Measurements from ENCODE around the gene SLC38A10. TPM values are rescaled to one million over a fixed set of nuclear protein-coding genes. Genes with fewer than 3 reads are reported as not detected.

Gene SLC38A10
- polyA plus RNA-seq, 1 experiment: 29.3 TPM

- POLR2A ChIA-PET: interaction anchor here (0.5 to 1.7 kb wide), 3 partner anchors 17 to 266 kb away, joined by 3 to 17 read pairs (median 3); partner anchors contain the start of gene CEP131
- no peak for DNase-seq (ENCODE audit: low read depth, low spot score)
- TF ChIP-seq CTCF (IDR thresholded peaks at IDR 0.05; ENCODE audit: low read depth, low read length): no peak
- H3K4me3 ChIP-seq (ENCODE audit: low read depth, low read length): peak overlapping the region; percentile 80
- H3K9me3 ChIP-seq (ENCODE audit: control insufficient read depth, insufficient read depth, low read length): no peaks in the 10 kb centered on the region; the same call in 1 of the 2 replicates
- H3K27ac ChIP-seq (ENCODE audit: low read depth, low read length): peak overlapping the region; percentile 21
- CTCF ChIA-PET: interaction anchor here (1.0 to 1.6 kb wide), 4 partner anchors 15 to 97 kb away, joined by 3 to 4 read pairs (median 4); no protein-coding TSS in a partner anchor
- H3K27me3 ChIP-seq (ENCODE audit: control insufficient read depth, insufficient read depth, low read length): no peaks in the 10 kb centered on the region
These were observed 55.2 kb downstream of the SLC38A10 start for GRCh38 chr17:81239714-81240555.

- Histone ChIP-seq H3K27me3 (ENCODE audit: control insufficient read depth, insufficient read depth, low read length) (no peaks in the 10 kb centered on the region), H3K27ac (ENCODE audit: low read depth, low read length) (peak within 1 kb of the TSS; percentile 21), H3K4me3 (ENCODE audit: low read depth, low read length) (peak within 1 kb of the TSS; percentile 93), H3K9me3 (ENCODE audit: control insufficient read depth, insufficient read depth, low read length) (no peaks in the 10 kb centered on the region; the same call in 1 of the 2 replicates)
- ChIA-PET POLR2A (interaction anchor here (0.5 to 1.7 kb wide), 7 partner anchors 9 to 259 kb away, joined by 3 to 17 read pairs (median 3); partner anchors contain the start of gene CEP131), CTCF (interaction anchor here (0.9 to 1.0 kb wide), 2 partner anchors 95 to 97 kb away, joined by 3 read pairs; no protein-coding TSS in a partner anchor)
- DNase-seq (ENCODE audit: low read depth, low spot score): peak; percentile 99
- TF ChIP-seq CTCF (IDR thresholded peaks at IDR 0.05; ENCODE audit: low read depth, low read length): no peak
These were observed 56.0 kb downstream of the SLC38A10 start, which contains the start of the genes NDUFAF8 and TEPSIN for GRCh38 chr17:81238815-81239713. Gene NDUFAF8 (plus strand): TSS chr17:81239318. CDS start chr17:81239364, 46 bp downstream. Gene TEPSIN (minus strand): TSS chr17:81239055. CDS start chr17:81239033, 22 bp downstream.

- H3K27ac ChIP-seq (ENCODE audit: low read depth, low read length): no peak overlapping the region
- no peaks in the 10 kb centered on the region for H3K27me3 ChIP-seq (ENCODE audit: control insufficient read depth, insufficient read depth, low read length)
- H3K4me3 ChIP-seq (ENCODE audit: low read depth, low read length): peak overlapping the region; percentile 93
- DNase-seq (ENCODE audit: low read depth, low spot score): no peak
- no peaks in the 10 kb centered on the region; the same call in 1 of the 2 replicates for H3K9me3 ChIP-seq (ENCODE audit: control insufficient read depth, insufficient read depth, low read length)
- TF ChIP-seq CTCF (IDR thresholded peaks at IDR 0.05; ENCODE audit: low read depth, low read length): no peak
- ChIA-PET POLR2A (interaction anchor here (0.5 to 1.7 kb wide), 7 partner anchors 9 to 260 kb away, joined by 3 to 17 read pairs (median 3); partner anchors contain the start of gene CEP131), CTCF (interaction anchor here (0.9 to 1.0 kb wide), 2 partner anchors 94 to 97 kb away, joined by 3 read pairs; no protein-coding TSS in a partner anchor)
These were observed 56.7 kb downstream of the SLC38A10 start for GRCh38 chr17:81238490-81238814.

GRCh38 chr17:81237591-81238489 lies 57.3 kb downstream of the SLC38A10 start:
- TF ChIP-seq CTCF (IDR thresholded peaks at IDR 0.05; ENCODE audit: low read depth, low read length): no peak
- Histone ChIP-seq H3K9me3 (ENCODE audit: control insufficient read depth, insufficient read depth, low read length) (no peaks in the 10 kb centered on the region; the same call in 1 of the 2 replicates), H3K4me3 (ENCODE audit: low read depth, low read length) (peak overlapping the region; percentile 93), H3K27me3 (ENCODE audit: control insufficient read depth, insufficient read depth, low read length) (no peaks in the 10 kb centered on the region), H3K27ac (ENCODE audit: low read depth, low read length) (no peak overlapping the region)
- DNase-seq (ENCODE audit: low read depth, low spot score): no peak
- POLR2A ChIA-PET: interaction anchor here (0.5 to 1.7 kb wide), 3 partner anchors 15 to 260 kb away, joined by 3 to 17 read pairs (median 8); partner anchors contain the start of gene CEP131
- CTCF ChIA-PET: no interaction called here
